ENCODE measurements around the gene ZC3H6.

DNA sequence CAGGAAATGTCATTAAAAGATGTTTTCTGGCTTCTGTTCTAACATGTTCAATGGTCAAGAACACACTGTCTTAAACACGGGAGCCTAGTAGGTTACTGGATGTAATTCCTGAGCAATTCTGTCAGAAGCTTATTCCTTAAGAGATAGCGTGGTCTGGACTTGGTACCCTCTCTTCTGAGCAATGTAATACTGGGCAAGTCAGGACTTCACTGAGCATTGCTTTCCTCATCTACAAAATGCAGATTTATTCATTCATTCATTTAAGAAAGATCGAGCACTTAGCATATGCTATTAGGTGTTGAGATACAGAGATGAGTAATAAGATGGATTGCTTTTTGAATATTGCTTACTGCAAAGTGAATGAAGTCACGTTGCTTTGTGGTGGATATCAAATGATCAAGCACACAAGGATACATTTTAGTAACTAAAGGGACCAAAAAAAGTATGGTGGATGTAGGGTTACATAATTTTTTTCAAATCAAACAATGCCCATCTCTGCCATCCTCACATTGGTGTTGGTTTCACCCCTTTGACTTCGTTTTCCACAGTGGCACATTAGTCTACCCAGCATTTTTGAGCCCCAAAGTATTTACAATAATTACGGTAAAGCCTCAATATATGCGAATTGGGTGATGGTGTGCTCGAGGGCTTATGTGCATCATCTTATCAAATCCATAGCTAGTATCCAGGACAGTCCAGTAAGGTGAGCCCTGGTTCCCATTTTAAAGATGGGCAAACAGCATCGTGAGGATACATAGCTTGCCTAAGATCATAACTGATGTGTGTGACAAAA, 65.3 kb downstream of the ZC3H6 start:
- TF ChIP-seq, protein P1, sequence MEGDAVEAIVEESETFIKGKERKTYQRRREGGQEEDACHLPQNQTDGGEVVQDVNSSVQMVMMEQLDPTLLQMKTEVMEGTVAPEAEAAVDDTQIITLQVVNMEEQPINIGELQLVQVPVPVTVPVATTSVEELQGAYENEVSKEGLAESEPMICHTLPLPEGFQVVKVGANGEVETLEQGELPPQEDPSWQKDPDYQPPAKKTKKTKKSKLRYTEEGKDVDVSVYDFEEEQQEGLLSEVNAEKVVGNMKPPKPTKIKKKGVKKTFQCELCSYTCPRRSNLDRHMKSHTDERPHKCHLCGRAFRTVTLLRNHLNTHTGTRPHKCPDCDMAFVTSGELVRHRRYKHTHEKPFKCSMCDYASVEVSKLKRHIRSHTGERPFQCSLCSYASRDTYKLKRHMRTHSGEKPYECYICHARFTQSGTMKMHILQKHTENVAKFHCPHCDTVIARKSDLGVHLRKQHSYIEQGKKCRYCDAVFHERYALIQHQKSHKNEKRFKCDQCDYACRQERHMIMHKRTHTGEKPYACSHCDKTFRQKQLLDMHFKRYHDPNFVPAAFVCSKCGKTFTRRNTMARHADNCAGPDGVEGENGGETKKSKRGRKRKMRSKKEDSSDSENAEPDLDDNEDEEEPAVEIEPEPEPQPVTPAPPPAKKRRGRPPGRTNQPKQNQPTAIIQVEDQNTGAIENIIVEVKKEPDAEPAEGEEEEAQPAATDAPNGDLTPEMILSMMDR (IDR thresholded peaks at IDR 0.05; ENCODE audit: low read length), result no peak
- TF ChIP-seq EZH2 (optimal IDR thresholded peaks at IDR 0.05; ENCODE audit: low read depth, low read length), result no peak
